ENCODE results near the gene CDH2.

DNA sequence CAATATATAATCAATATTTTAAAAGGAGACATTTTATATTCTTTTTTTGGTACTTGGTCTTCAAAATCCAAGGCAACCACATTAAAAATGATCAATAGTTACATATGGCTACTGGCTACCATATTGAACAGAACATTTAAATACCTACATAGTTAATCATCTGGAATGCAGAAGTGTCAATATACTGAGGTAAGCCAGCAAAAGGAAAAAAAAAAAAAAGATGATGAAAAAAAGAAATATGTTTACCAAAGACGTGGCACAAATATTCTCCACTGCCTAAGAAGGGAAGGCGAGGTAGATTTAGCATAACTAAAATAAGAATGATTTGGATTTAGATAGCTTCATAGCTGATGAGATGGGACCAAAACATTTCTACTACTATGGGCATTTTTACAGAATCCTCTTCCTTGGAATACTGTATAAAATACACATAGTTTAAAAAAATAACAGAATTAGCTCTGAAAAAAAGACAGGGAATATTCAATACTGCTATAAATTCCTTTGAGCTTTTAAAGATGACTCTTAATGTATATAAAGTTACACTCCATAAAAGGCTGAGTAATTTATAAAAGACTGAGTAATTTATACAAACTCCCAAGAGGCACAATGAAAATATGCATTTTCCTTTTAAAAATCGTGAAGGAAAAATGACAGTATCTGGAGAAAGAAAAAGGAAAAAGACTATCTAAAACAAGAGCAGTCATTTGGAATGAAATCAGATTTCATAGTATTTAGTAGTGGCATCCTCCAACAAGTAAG is 63.5 kb downstream of the CDH2 start:
- no peak for TF ChIP-seq POLR2A (IDR thresholded peaks at IDR 0.05)
- TF ChIP-seq, protein P1, sequence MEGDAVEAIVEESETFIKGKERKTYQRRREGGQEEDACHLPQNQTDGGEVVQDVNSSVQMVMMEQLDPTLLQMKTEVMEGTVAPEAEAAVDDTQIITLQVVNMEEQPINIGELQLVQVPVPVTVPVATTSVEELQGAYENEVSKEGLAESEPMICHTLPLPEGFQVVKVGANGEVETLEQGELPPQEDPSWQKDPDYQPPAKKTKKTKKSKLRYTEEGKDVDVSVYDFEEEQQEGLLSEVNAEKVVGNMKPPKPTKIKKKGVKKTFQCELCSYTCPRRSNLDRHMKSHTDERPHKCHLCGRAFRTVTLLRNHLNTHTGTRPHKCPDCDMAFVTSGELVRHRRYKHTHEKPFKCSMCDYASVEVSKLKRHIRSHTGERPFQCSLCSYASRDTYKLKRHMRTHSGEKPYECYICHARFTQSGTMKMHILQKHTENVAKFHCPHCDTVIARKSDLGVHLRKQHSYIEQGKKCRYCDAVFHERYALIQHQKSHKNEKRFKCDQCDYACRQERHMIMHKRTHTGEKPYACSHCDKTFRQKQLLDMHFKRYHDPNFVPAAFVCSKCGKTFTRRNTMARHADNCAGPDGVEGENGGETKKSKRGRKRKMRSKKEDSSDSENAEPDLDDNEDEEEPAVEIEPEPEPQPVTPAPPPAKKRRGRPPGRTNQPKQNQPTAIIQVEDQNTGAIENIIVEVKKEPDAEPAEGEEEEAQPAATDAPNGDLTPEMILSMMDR (IDR thresholded peaks at IDR 0.05) = no peak

All from lower leg skin (tissue), 3 donors.